B cell (primary cell): Measurements from ENCODE around the gene BTBD6. TPM values are rescaled to one million over a fixed set of nuclear protein-coding genes. Genes with fewer than 3 reads are reported as not detected.
"Not testable (repeated sequence)": the region's sequence is repeated elsewhere in the genome, so short reads cannot be mapped to it uniquely, and the experiment has no call there.

Experiments
- ATAC-seq: fragments of 200-7000 bp; cut with Tn5 transposase; one replicate; pipeline ENCODE4 v1.10.0; 2021; ENCODE audit warnings: low read depth, mild to moderate bottlenecking, moderate number of reproducible peaks, moderate library complexity
- CTCF ChIA-PET: fragments of 350-600 bp; sonication (Branson Sonifier 250); formaldehyde crosslinking; loops from one replicate; lab custom pipeline; 2021; ENCODE audit warnings: antibody characterized with exemption, inconsistent platforms; lab: Charles Lee
- POLR2A ChIA-PET: fragments of 350-600 bp; sonication (Branson Sonifier 250); formaldehyde crosslinking; loops from one replicate; lab custom pipeline; 2021; ENCODE audit warnings: antibody characterized with exemption; lab: Charles Lee
- DNase-seq: peaks from one replicate; pipeline ENCODE4 v3.0.0; 2013
- H2AFZ ChIP-seq: 2 replicates; pipeline ENCODE4 v1.6.1; 2012; ENCODE audit warnings: mild to moderate bottlenecking, low read depth, low read length; ENCODE audit not compliant: insufficient read depth, poor library complexity, severe bottlenecking
- H3K27ac ChIP-seq, 2 donors: 1 replicate in 1 of 2; 2 replicates in 1 of 2; pipeline ENCODE4 v1.5.1; 2012 to 2013; ENCODE audit warnings: low read length in 2 of 2, mild to moderate bottlenecking in 2 of 2, moderate library complexity in 1 of 2
- H3K27me3 ChIP-seq, 4 experiments: fragments of 200-600 bp in 1 of 4; sonication (generic) in 1 of 4; replicated peaks in 1 of 4; 1 replicate in 2 of 4; 2 replicates in 2 of 4; pipeline versions ENCODE4 v1.6.1 to v1.7.0; 2013 to 2016; ENCODE audit warnings: low read length in 3 of 4, mild to moderate bottlenecking in 2 of 4, mixed read lengths in 1 of 4, moderate library complexity in 1 of 4; ENCODE audit not compliant: insufficient read depth in 4 of 4, control insufficient read depth in 3 of 4; ENCODE audit errors: control extremely low read depth in 1 of 4
- H3K36me3 ChIP-seq, 2 experiments: replicated peaks in 1 of 2; 1 replicate in 1 of 2; 2 replicates in 1 of 2; pipeline versions ENCODE4 v1.6.1 to v1.7.1; 2013; ENCODE audit warnings: low read length in 1 of 2; ENCODE audit not compliant: insufficient read depth in 2 of 2, control insufficient read depth in 1 of 2; ENCODE audit errors: control extremely low read depth in 1 of 2, extremely low read depth in 1 of 2
- H3K4me1 ChIP-seq, 2 donors: fragments of 200-600 bp in 1 of 2; sonication (generic) in 1 of 2; 1 replicate in 1 of 2; 2 replicates in 1 of 2; pipeline versions ENCODE4 v1.5.1 to v1.6.1; 2013 to 2017; ENCODE audit warnings: low read length in 2 of 2; ENCODE audit not compliant: control insufficient read depth in 2 of 2, insufficient read depth in 2 of 2
- H3K4me2 ChIP-seq: replicated peaks from 2 replicates; pipeline ENCODE3; 2012; ENCODE audit warnings: mild to moderate bottlenecking, low read depth, low read length; ENCODE audit not compliant: poor library complexity, severe bottlenecking
- H3K4me3 ChIP-seq, 5 experiments: fragments of 200-600 bp in 1 of 5; sonication (generic) in 1 of 5; 1 replicate in 3 of 5; 2 replicates in 2 of 5; pipeline versions ENCODE4 v1.5.1 to v1.7.0; 2011 to 2016; ENCODE audit warnings: low read length in 4 of 5, mild to moderate bottlenecking in 4 of 5, low read depth in 2 of 5, control low read depth in 1 of 5, moderate library complexity in 1 of 5; ENCODE audit not compliant: insufficient read depth in 1 of 5; ENCODE audit errors: control extremely low read depth in 1 of 5, extremely low read depth in 1 of 5
- H3K79me2 ChIP-seq: fragments of 200-600 bp; sonication (generic); one replicate; pipeline ENCODE4 v1.6.0; 2016; ENCODE audit warnings: low read length; ENCODE audit not compliant: control insufficient read depth, insufficient read depth
- H3K9ac ChIP-seq: fragments of 200-600 bp; sonication (generic); 2 replicates; pipeline ENCODE4 v1.6.1; 2017; ENCODE audit warnings: mild to moderate bottlenecking, low read length, moderate library complexity
- H3K9me3 ChIP-seq, 3 donors: one replicate each; pipeline versions ENCODE4 v1.6.1 to v1.7.1; 2013; ENCODE audit warnings: low read length in 2 of 3; ENCODE audit not compliant: control insufficient read depth in 2 of 3, insufficient read depth in 1 of 3; ENCODE audit errors: control extremely low read depth in 1 of 3
- H4K20me1 ChIP-seq: 2 replicates; pipeline ENCODE4 v1.6.0; 2012; ENCODE audit warnings: mild to moderate bottlenecking, low read length; ENCODE audit not compliant: insufficient read depth, control insufficient read depth, poor library complexity, severe bottlenecking
- H3K27ac Mint-ChIP-seq: one replicate; pipeline ENCODE4 v1.8.0; 2021; ENCODE audit warnings: mixed read lengths
- H3K27me3 Mint-ChIP-seq: one replicate; pipeline ENCODE4 v1.8.0; 2021; ENCODE audit warnings: mixed read lengths
- H3K4me1 Mint-ChIP-seq: one replicate; pipeline ENCODE4 v1.8.0; 2021; ENCODE audit warnings: mixed read lengths
- H3K4me3 Mint-ChIP-seq: one replicate; pipeline ENCODE4 v1.8.0; 2021; ENCODE audit warnings: mixed read lengths
- H3K9me3 Mint-ChIP-seq: one replicate; pipeline ENCODE4 v1.8.0; 2022; ENCODE audit warnings: mixed read lengths; ENCODE audit not compliant: insufficient read depth
- EZH2 ChIP-seq: IDR thresholded peaks from 2 replicates; pipeline ENCODE4 v1.6.1; 2012; ENCODE audit warnings: borderline replicate concordance, low read depth, mild to moderate bottlenecking, moderate library complexity, low read length; ENCODE audit not compliant: insufficient read depth, poor library complexity, severe bottlenecking
- WGBS: methylation state at CpG from one replicate; pipeline ENCODE4 v1.1.5; 2013; ENCODE audit warnings: missing lambda C conversion rate; ENCODE audit not compliant: insufficient coverage; 5-methylcytosine and 5-hydroxymethylcytosine counted together
- intact Hi-C: fragments of 100-400 bp; cut with micrococcal nuclease; formaldehyde crosslinking; loops from one replicate; pipeline ENCODE4 v1.10.0; 2022
- polyA plus RNA-seq: library from polyadenylated mRNA; depleted of rRNA; stranded (reverse); fragments of >200 nt; gene quantifications from 2 replicates; pipeline ENCODE4 v1.2.3, GENCODE V29; 2012
- total RNA-seq, 2 donors: library from RNA; stranded (reverse); fragments of 120-200 nt in 1 of 2; gene quantifications; 1 replicate in 1 of 2; 2 replicates in 1 of 2; pipeline versions ENCODE4 v1.2.3 to v1.2.4, GENCODE V29; 2013 to 2022
- TF ChIP-seq, protein P1 (sequence below): fragments of 200-600 bp; IDR thresholded peaks from one replicate; pipeline ENCODE4 v1.8.0; 2022; ENCODE audit warnings: antibody characterized with exemption, mild to moderate bottlenecking

Gene BTBD6
- total and polyA plus RNA-seq, 2 donors (not counting 1 experiment from before 2014, with no cell fraction given): 33.4 to 36.1 TPM

- CTCF ChIA-PET: interaction anchor here (1.5 kb wide), 1 partner anchor 14 kb away, joined by 3 read pairs; no protein-coding TSS in a partner anchor
- Mint-ChIP-seq H3K9me3 (no peaks in the 10 kb centered on the region), H3K4me3 (no peak overlapping the region), H3K27me3 (no peaks in the 10 kb centered on the region), H3K27ac (no peak overlapping the region), H3K4me1 (peaks cover 1% of the 10 kb centered on the region)
- H4K20me1 ChIP-seq: peaks cover 60% of the 10 kb centered on the region
- DNase-seq (no peak), ATAC-seq (no peak)
- intact Hi-C loops: no loop called here
- H3K9me3 ChIP-seq: no peaks in the 10 kb centered on the region
- H3K4me3 ChIP-seq: no peak overlapping the region
- H3K27ac ChIP-seq: no peak overlapping the region
- no peak overlapping the region for H3K9ac ChIP-seq
- no peak overlapping the region for H3K4me2 ChIP-seq
- no peak overlapping the region for H2AFZ ChIP-seq
- no peaks in the 10 kb centered on the region for H3K27me3 ChIP-seq
- peaks cover 0 to 2% of the 10 kb centered on the region in 2 donors for H3K4me1 ChIP-seq
- POLR2A ChIA-PET: no interaction called here
- peaks cover 0 to 6% of the 10 kb centered on the region in 2 experiments for H3K36me3 ChIP-seq
- 93% methylated on average over 3 of the region's 6 CpGs for WGBS
- H3K79me2 ChIP-seq: peaks cover 48% of the 10 kb centered on the region
- TF ChIP-seq, protein P1, sequence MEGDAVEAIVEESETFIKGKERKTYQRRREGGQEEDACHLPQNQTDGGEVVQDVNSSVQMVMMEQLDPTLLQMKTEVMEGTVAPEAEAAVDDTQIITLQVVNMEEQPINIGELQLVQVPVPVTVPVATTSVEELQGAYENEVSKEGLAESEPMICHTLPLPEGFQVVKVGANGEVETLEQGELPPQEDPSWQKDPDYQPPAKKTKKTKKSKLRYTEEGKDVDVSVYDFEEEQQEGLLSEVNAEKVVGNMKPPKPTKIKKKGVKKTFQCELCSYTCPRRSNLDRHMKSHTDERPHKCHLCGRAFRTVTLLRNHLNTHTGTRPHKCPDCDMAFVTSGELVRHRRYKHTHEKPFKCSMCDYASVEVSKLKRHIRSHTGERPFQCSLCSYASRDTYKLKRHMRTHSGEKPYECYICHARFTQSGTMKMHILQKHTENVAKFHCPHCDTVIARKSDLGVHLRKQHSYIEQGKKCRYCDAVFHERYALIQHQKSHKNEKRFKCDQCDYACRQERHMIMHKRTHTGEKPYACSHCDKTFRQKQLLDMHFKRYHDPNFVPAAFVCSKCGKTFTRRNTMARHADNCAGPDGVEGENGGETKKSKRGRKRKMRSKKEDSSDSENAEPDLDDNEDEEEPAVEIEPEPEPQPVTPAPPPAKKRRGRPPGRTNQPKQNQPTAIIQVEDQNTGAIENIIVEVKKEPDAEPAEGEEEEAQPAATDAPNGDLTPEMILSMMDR: no peak
- TF ChIP-seq EZH2: no peak
These were observed 26.3 kb downstream of the BTBD6 start for GRCh38 chr14:105274637-105275036.

DNA sequence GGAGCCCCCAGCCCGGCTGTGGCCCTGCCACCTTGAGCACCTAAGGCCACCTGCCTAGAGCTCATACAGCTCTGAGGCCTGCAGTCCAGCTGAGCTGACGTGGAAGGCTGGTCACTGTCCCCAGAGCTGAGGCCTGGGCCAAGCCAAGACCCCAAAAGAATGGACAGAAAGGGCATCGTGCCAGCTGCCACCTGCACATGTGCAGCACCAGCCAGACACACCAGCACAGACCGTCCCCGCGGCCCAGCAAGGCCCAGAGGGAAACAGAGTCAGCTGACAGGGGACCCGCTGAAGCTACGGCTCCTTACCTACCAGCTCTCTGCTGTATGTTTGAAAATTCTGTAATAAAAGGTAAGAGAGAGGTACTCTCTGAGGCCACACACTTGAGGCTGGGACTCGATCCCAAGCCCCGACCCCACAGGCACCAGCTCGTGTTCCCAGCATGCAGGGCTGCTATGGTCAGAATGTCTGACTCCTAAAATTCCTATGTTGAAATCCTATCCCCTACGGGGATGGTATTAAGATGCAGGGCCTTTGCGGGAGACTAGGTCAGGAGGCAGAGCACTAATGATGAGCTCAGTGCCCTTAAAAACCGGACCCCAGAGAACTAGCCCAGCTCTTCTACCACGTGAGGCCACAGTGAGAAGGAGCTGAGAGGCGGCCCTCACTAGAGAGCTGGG, 27.1 kb downstream of the BTBD6 start:
- TF ChIP-seq, protein P1: no peak
- no peak for TF ChIP-seq EZH2
- Histone ChIP-seq H3K27me3 (no peaks in the 10 kb centered on the region), H4K20me1 (peaks cover 64% of the 10 kb centered on the region), H3K4me1 (no peaks in the 10 kb centered on the region), H3K4me3 (no peak overlapping the region), H3K27ac (no peak overlapping the region), H3K9ac (no peak overlapping the region), H3K4me2 (no peak overlapping the region), H3K79me2 (peaks cover 53% of the 10 kb centered on the region), H3K9me3 (no peaks in the 10 kb centered on the region), H3K36me3 (peaks cover 0 to 8% of the 10 kb centered on the region in 2 experiments), H2AFZ (no peak overlapping the region)
- 92% methylated on average over 13 of the region's 16 CpGs for WGBS
- no peaks in the 10 kb centered on the region for H3K27me3 Mint-ChIP-seq
- H3K4me1 Mint-ChIP-seq: no peaks in the 10 kb centered on the region
- POLR2A ChIA-PET: no interaction called here
- intact Hi-C loops: no loop called here
- DNase-seq (no peak), ATAC-seq (no peak)
- H3K9me3 Mint-ChIP-seq: no peaks in the 10 kb centered on the region
- no peak overlapping the region for H3K27ac Mint-ChIP-seq
- no peak overlapping the region for H3K4me3 Mint-ChIP-seq
- CTCF ChIA-PET: interaction anchor here (1.5 kb wide), 1 partner anchor 14 kb away, joined by 3 read pairs; no protein-coding TSS in a partner anchor

DNA sequence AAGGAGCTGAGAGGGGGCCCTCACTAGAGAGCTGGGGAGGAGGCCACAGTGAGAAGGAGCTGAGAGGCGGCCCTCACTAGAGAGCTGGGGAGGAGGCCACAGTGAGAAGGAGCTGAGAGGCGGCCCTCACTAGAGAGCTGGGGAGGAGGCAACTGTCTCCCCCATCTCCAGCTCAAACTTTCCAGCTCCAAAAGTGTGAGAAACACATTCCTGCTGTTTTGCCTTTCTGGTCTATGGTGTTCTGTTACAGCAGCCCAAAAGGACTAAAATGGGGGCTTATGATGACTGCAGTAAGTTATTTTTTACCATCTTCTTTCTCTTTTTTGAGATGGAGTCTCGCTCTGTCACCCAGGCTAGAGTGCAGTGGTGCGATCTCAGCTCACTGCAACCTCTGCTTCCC, 29.1 kb downstream of the BTBD6 start:
- H3K4me2 ChIP-seq, H3K9me3 ChIP-seq, H3K27ac Mint-ChIP-seq, CTCF ChIA-PET, DNase-seq, POLR2A ChIA-PET, H3K27ac ChIP-seq, H3K27me3 ChIP-seq, H2AFZ ChIP-seq, ATAC-seq, H3K9ac ChIP-seq, H3K4me3 ChIP-seq, H3K9me3 Mint-ChIP-seq, intact Hi-C loops, H3K27me3 Mint-ChIP-seq, H3K4me1 ChIP-seq, H3K4me1 Mint-ChIP-seq, H3K36me3 ChIP-seq, H3K4me3 Mint-ChIP-seq: not testable (repeated sequence)
- peaks cover 63% of the 10 kb centered on the region for H3K79me2 ChIP-seq
- H4K20me1 ChIP-seq: peaks cover 76% of the 10 kb centered on the region
- 100% methylated on average over 1 of the region's 4 CpGs for WGBS
